Ovary (tissue), 3 donors: ENCODE measurements around the gene LGR6.

Source experiments
- CTCF ChIP-seq, 3 donors: fragments of 450-650 bp in 2 of 3; fragments of 200-600 bp in 1 of 3; IDR thresholded peaks; one replicate each; pipeline versions ENCODE4 v1.5.1 to v1.8.0; 2016 to 2022; ENCODE audit warnings: antibody characterized with exemption in 3 of 3, mild to moderate bottlenecking in 1 of 3
- POLR2A ChIP-seq: fragments of 450-650 bp; IDR thresholded peaks from one replicate; pipeline ENCODE4 v1.6.1; 2017; ENCODE audit warnings: antibody characterized with exemption, mild to moderate bottlenecking, moderate library complexity
- donor health status: DM: no; HTN: no; CAD: no.

GRCh38 chr1:202202500-202203168 is 9.0 kb downstream of the LGR6 start:
- no peak for TF ChIP-seq POLR2A
- no peak for TF ChIP-seq CTCF (IDR thresholded peaks at IDR 0.05)
